Measurements from ENCODE around the gene MT1G. TPM values are rescaled to one million over a fixed set of nuclear protein-coding genes. Genes with fewer than 3 reads are reported as not detected.
"Not testable (repeated sequence)": the region's sequence is repeated elsewhere in the genome, so short reads cannot be mapped to it uniquely, and the experiment has no call there.

Gene MT1G
- total RNA-seq, 4 donors from 2014 or later: 5.8 to 52.1 (median 16.5) TPM

- Histone ChIP-seq H3K27me3 (peaks cover 0 to 90% (median 0%) of the 10 kb centered on the region in 4 donors), H3K4me3 (no peak overlapping the region), H3K27ac (no peak overlapping the region), H3K36me3 (no peaks in the 10 kb centered on the region), H3K4me1 (peaks cover 14 to 40% (median 26%) of the 10 kb centered on the region in 3 donors), H3K9me3 (no peaks in the 10 kb centered on the region)
- WGBS, 2 donors: 93 to 100% methylated on average over 2 of the region's 2 CpGs
- TF ChIP-seq POLR2A (IDR thresholded peaks at IDR 0.05): no peak
- intact Hi-C loops (cut with DNase I): no loop called here
- no peak for DNase-seq
Measured at GRCh38 chr16:56670620-56670934, 2.7 kb upstream of the MT1G start.

DNA sequence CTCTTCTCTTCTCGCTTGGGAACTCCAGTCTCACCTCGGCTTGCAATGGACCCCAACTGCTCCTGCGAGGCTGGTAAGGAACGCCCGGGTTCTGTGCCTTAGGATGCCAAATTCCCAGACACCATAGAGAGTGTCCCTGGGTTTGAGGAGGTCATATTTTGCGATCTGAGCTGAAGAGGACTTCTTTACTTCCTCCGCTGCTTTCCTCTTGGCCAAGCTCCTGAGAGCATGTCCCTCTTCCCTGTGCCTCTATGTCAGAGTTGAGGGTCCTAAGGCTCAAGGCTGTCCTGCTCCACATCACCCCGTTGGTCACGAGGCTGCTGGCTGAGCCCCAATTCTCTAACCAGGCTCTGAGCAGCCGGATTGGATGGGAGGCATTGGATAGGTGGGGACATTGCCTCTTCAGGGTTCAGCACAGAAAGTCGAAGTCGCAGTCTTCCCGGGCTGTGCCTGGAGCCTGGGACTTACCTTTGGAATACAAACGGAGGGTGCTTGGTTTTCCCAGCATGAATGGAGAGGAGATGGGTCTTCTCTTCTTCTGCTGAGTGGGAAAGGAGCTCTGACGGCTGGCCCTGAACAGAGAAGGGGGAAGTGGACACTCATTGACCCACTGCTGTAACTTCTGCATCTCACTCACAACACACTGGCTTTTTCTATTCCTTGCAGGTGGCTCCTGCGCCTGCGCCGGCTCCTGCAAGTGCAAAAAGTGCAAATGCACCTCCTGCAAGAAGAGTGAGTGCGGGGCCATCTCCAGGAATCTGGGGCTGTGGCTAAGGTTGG, 2.2 kb upstream of the MT1G start:
- H3K27ac ChIP-seq: no peak overlapping the region
- intact Hi-C loops (cut with DNase I): no loop called here
- TF ChIP-seq, protein P1, sequence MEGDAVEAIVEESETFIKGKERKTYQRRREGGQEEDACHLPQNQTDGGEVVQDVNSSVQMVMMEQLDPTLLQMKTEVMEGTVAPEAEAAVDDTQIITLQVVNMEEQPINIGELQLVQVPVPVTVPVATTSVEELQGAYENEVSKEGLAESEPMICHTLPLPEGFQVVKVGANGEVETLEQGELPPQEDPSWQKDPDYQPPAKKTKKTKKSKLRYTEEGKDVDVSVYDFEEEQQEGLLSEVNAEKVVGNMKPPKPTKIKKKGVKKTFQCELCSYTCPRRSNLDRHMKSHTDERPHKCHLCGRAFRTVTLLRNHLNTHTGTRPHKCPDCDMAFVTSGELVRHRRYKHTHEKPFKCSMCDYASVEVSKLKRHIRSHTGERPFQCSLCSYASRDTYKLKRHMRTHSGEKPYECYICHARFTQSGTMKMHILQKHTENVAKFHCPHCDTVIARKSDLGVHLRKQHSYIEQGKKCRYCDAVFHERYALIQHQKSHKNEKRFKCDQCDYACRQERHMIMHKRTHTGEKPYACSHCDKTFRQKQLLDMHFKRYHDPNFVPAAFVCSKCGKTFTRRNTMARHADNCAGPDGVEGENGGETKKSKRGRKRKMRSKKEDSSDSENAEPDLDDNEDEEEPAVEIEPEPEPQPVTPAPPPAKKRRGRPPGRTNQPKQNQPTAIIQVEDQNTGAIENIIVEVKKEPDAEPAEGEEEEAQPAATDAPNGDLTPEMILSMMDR (IDR thresholded peaks at IDR 0.05): no peak
- TF ChIP-seq POLR2A (IDR thresholded peaks at IDR 0.05): no peak
- peak overlapping the region in 3 of 4 donors; percentile 3 to 46 (median 24) for H3K4me3 ChIP-seq
- 0 to 50% methylated on average over 1 to 8 of the region's 19 CpGs for WGBS, 2 donors
- peaks cover 0 to 90% (median 0%) of the 10 kb centered on the region in 4 donors for H3K27me3 ChIP-seq
- no peaks in the 10 kb centered on the region for H3K36me3 ChIP-seq
- DNase-seq: no peak
- no peaks in the 10 kb centered on the region for H3K9me3 ChIP-seq
- H3K4me1 ChIP-seq: peaks cover 14 to 41% (median 25%) of the 10 kb centered on the region in 3 donors

GRCh38 chr16:56669005-56669839, 1.4 kb upstream of the MT1G start, which contains the start of gene MT1H:
Gene MT1H (plus strand): TSS chr16:56669814. CDS start chr16:56669885, 71 bp downstream.
- H3K36me3 ChIP-seq: no peaks in the 10 kb centered on the region
- peaks cover 0 to 91% (median 0%) of the 10 kb centered on the region in 4 donors for H3K27me3 ChIP-seq
- H3K4me1 ChIP-seq: peaks cover 14 to 42% (median 25%) of the 10 kb centered on the region in 3 donors
- DNase-seq: no peak
- TF ChIP-seq, protein P1 (IDR thresholded peaks at IDR 0.05): no peak
- TF ChIP-seq POLR2A (IDR thresholded peaks at IDR 0.05): no peak
- intact Hi-C loops (cut with DNase I): no loop called here
- 27 to 32% methylated on average over 4 to 15 of the region's 38 CpGs for WGBS, 2 donors
- peak within 1 kb of the TSS in 3 of 4 donors; percentile 3 to 46 (median 24) for H3K4me3 ChIP-seq
- H3K9me3 ChIP-seq: no peaks in the 10 kb centered on the region
- H3K27ac ChIP-seq: no peak within 1 kb of the TSS

- H3K4me3 ChIP-seq; H3K9me3 ChIP-seq; H3K36me3 ChIP-seq; DNase-seq; intact Hi-C loops (cut with DNase I): not testable (repeated sequence)
- peaks cover 19 to 50% (median 25%) of the 10 kb centered on the region in 3 donors for H3K4me1 ChIP-seq
- peaks cover 0 to 100% (median 10%) of the 10 kb centered on the region in 4 donors for H3K27me3 ChIP-seq
- 67 to 72% methylated on average over 8 of the region's 8 CpGs for WGBS, 2 donors
- H3K27ac ChIP-seq: peak overlapping the region in 1 of 4 donors; percentile 29
Measured at GRCh38 chr16:56665286-56666261, 2.3 kb downstream of the MT1G start.

DNA sequence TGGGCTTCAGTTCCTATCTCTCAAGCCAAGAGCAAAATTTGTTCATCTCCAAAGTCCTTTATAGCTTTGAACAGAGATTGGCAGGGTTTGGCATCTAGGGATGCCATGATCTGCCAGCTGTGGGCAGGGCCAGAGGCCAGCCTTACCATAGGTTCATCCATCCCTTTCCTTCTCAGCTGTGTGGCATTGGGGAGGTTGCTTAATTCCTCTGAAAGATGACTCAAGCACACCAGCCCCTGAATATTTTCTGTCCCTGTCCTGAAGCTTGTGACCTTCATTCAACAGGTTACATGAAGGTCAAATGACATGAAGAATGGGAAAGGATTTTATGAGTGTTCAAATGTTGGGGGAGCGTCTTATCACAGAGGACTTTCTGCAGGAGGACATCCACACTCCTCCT, 3.4 kb downstream of the MT1G start:
- intact Hi-C loops (cut with DNase I): no loop called here
- Histone ChIP-seq H3K4me3 (no peak overlapping the region), H3K9me3 (no peaks in the 10 kb centered on the region), H3K4me1 (peaks cover 19 to 42% (median 19%) of the 10 kb centered on the region in 3 donors), H3K36me3 (no peaks in the 10 kb centered on the region), H3K27ac (no peak overlapping the region), H3K27me3 (peaks cover 0 to 100% (median 10%) of the 10 kb centered on the region in 4 donors)
- DNase-seq: no peak
- TF ChIP-seq, protein P1 (IDR thresholded peaks at IDR 0.05): no peak
- no peak for TF ChIP-seq POLR2A (IDR thresholded peaks at IDR 0.05)
- WGBS, 2 donors: 93 to 100% methylated on average over 1 of the region's 1 CpG
